Upper lobe of right lung (tissue), 1 donor: ENCODE results near the gene STOM. TPM values are rescaled to one million over a fixed set of nuclear protein-coding genes. Genes with fewer than 3 reads are reported as not detected.

Experiments used
- ATAC-seq: fragments of 200-7000 bp; cut with Tn5 transposase; one replicate; pipeline ENCODE4 v1.9.1; 2020; ENCODE audit warnings: mild to moderate bottlenecking, moderate library complexity
- DNase-seq: peaks from one replicate; pipeline ENCODE4 v3.0.0-alpha.2; 2020
- H3K27ac ChIP-seq: fragments of 200-600 bp; one replicate; pipeline ENCODE4 v1.8.0; 2022
- H3K27me3 ChIP-seq: fragments of 200-600 bp; one replicate; pipeline ENCODE4 v1.8.0; 2022; ENCODE audit warnings: mild to moderate bottlenecking
- H3K36me3 ChIP-seq: fragments of 200-600 bp; one replicate; pipeline ENCODE4 v1.8.0; 2022
- H3K4me1 ChIP-seq: fragments of 200-600 bp; one replicate; pipeline ENCODE4 v1.8.0; 2022
- H3K4me3 ChIP-seq: fragments of 200-600 bp; one replicate; pipeline ENCODE4 v1.8.0; 2022; ENCODE audit warnings: mild to moderate bottlenecking
- H3K9me3 ChIP-seq: fragments of 200-600 bp; one replicate; pipeline ENCODE4 v1.8.0; 2022
- intact Hi-C: fragments of 100-400 bp; cut with DNase I; formaldehyde crosslinking; loops from one replicate; pipeline ENCODE4 v1.11.0; 2022
- total RNA-seq: library from RNA; stranded (reverse); fragmentation: NEBNext Ultra II Directional; extraction: Animal tissue kit (Norgen Biotek cat#: 25700); gene quantifications from one replicate; pipeline ENCODE4 v1.2.1, GENCODE V29; 2021
- TF ChIP-seq, protein P1 (sequence below): fragments of 200-600 bp; IDR thresholded peaks from one replicate; pipeline ENCODE4 v1.8.0; 2022; ENCODE audit warnings: antibody characterized with exemption
- donor health status: DM: no; HTN: yes; CAD: no; lungs with severe emphysema.

STOM gene
- total RNA-seq, 1 donor from 2014 or later = 595 TPM

DNA sequence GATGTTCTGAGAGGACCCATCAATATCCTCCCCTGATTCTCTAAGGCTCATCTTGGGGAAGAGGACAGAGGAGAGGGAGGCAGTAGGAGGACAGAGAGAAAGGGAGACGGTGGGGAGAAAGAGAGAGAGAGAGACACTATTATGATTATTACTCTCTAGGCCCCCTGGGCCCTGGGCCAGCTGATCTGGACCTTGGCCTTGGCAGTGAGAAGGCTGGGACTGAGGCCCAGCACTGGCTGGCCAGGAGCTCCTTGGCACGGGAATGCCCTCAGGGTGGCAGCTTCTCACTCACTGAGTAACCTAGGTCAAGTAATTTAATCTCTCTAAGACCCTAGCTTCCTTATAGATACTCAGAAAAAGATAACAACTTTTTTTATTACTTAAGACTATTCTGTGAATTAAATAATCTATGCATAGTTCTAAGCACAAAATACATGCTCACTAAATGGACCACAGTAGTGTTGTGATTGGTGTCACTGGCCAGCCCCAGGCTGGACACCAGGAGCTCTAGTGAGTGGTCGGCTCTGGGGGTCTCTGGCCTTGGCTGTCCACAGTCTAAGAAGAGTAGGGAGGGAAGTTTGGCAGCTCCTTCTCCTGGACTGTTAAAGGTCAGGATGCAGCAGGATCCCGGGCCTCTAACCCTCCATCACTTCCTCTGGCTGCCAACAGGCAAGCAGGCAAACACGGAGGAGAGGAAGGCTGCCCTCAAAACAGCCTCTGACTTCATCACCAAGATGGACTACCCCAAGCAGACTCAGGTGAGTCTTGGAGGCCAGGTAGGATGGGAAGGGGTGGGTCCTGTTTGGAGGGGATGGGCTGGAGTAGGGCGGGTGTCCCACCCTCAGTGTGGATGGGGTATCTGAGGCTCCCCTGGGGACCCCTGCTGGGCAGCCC lies 52.1 kb downstream of the STOM start:
- TF ChIP-seq, protein P1, sequence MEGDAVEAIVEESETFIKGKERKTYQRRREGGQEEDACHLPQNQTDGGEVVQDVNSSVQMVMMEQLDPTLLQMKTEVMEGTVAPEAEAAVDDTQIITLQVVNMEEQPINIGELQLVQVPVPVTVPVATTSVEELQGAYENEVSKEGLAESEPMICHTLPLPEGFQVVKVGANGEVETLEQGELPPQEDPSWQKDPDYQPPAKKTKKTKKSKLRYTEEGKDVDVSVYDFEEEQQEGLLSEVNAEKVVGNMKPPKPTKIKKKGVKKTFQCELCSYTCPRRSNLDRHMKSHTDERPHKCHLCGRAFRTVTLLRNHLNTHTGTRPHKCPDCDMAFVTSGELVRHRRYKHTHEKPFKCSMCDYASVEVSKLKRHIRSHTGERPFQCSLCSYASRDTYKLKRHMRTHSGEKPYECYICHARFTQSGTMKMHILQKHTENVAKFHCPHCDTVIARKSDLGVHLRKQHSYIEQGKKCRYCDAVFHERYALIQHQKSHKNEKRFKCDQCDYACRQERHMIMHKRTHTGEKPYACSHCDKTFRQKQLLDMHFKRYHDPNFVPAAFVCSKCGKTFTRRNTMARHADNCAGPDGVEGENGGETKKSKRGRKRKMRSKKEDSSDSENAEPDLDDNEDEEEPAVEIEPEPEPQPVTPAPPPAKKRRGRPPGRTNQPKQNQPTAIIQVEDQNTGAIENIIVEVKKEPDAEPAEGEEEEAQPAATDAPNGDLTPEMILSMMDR = no peak
- no peaks in the 10 kb centered on the region for H3K9me3 ChIP-seq
- no peak overlapping the region for H3K4me3 ChIP-seq
- H3K36me3 ChIP-seq = peaks cover 78% of the 10 kb centered on the region
- H3K4me1 ChIP-seq = peaks cover 27% of the 10 kb centered on the region
- no peaks in the 10 kb centered on the region for H3K27me3 ChIP-seq
- no peak for DNase-seq
- no peak for ATAC-seq
- intact Hi-C loops = loop anchor here (10.0 kb wide), 1 partner anchor 67 kb away; no protein-coding TSS in a partner anchor
- H3K27ac ChIP-seq = peak overlapping the region; percentile 12

DNA sequence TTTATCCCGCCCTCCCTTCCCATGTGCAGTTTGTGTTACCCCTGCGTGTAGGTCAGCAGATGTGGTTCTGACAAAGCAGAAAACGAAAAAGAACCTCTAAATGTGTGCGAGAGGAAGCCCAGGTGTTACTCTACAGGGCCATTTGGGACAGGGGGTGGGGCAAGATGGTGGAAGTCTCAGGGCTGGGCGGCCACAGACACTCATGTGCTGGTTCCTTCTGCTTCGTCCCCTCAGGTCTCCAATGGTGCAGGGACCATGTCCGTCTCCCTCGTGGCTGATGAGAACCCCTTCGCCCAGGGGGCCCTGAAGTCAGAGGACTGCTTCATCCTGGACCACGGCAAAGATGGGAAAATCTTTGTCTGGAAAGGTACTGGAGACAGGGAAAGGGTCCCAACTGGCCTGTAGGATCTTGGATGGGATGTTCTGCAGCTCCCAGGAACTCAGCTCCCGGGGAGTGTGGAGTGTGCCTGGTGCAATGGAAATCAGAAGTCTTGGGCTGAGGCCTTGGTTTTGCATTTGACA lies 53.1 kb downstream of the STOM start:
- no peak overlapping the region for H3K4me3 ChIP-seq
- no peaks in the 10 kb centered on the region for H3K9me3 ChIP-seq
- peaks cover 16% of the 10 kb centered on the region for H3K4me1 ChIP-seq
- H3K27ac ChIP-seq = no peak overlapping the region
- TF ChIP-seq, protein P1 = no peak
- no peak for ATAC-seq
- intact Hi-C loops = loop anchor here (10.0 kb wide), 1 partner anchor 68 kb away; no protein-coding TSS in a partner anchor
- H3K27me3 ChIP-seq = no peaks in the 10 kb centered on the region
- DNase-seq = no peak
- H3K36me3 ChIP-seq = peaks cover 86% of the 10 kb centered on the region

DNA sequence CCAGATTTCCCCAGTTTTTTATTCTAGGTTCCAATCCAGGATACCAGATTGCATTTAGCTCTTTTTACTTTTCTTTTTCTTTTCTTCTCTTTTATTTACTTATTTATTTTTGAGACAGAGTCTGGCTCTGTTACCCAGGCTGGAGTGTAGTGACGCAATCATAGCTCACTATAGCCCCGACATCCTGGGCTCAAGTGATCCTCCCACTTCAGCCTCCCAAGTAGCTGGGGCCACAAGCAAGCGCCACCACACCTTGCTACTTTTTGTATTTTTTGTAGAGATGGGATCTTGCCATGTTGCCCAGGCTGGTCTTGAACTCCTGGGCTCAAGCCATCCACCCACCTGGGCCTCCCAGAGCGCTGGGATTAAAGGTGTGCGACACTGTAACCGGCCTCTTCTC lies 53.7 kb downstream of the STOM start:
- peaks cover 86% of the 10 kb centered on the region for H3K36me3 ChIP-seq
- H3K9me3 ChIP-seq = no peaks in the 10 kb centered on the region
- no peak overlapping the region for H3K4me3 ChIP-seq
- DNase-seq (peak; percentile 20), ATAC-seq (no peak)
- TF ChIP-seq, protein P1 = no peak
- no peaks in the 10 kb centered on the region for H3K27me3 ChIP-seq
- H3K4me1 ChIP-seq = peaks cover 11% of the 10 kb centered on the region
- no peak overlapping the region for H3K27ac ChIP-seq
- intact Hi-C loops = loop anchor here (10.0 kb wide), 1 partner anchor 68 kb away; no protein-coding TSS in a partner anchor

DNA sequence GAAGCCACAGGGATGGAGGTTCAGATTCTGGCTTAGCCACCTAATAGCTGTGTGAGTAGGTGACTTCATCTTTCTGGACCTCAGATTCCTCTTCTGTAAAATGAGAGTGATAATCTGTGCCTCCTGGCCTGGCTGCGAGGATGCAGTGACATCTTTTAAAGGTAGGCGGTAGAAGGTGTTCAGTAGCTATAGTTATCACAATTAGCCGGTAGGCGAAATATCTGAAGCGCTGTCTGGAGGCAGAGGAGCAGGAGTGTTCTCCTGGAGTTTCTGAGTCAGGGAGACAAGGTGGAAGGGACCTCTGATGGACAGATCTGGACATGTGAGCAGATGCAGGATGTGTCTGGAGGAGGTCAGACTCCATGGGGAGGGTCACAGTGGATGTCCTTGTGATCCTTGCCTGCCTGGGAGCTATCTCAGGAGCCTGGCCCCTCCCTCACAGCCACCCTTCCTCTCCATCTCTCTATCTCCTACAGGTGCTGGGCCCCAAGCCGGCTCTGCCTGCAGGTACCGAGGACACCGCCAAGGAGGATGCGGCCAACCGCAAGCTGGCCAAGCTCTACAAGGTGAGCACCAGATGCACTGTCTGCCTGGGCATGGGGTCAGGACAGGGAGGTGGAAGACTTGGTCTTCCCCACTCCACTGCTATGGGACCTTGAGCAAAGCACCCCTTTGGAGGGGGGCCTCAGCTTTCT lies 56.4 kb downstream of the STOM start:
- intact Hi-C loops = loop anchor here (10.0 kb wide), 1 partner anchor 71 kb away; no protein-coding TSS in a partner anchor
- ATAC-seq (no peak), DNase-seq (peak; percentile 50)
- no peak overlapping the region for H3K4me3 ChIP-seq
- H3K27ac ChIP-seq = no peak overlapping the region
- TF ChIP-seq, protein P1 = no peak
- no peaks in the 10 kb centered on the region for H3K9me3 ChIP-seq
- H3K36me3 ChIP-seq = peaks cover 94% of the 10 kb centered on the region
- no peaks in the 10 kb centered on the region for H3K27me3 ChIP-seq
- no peaks in the 10 kb centered on the region for H3K4me1 ChIP-seq

DNA sequence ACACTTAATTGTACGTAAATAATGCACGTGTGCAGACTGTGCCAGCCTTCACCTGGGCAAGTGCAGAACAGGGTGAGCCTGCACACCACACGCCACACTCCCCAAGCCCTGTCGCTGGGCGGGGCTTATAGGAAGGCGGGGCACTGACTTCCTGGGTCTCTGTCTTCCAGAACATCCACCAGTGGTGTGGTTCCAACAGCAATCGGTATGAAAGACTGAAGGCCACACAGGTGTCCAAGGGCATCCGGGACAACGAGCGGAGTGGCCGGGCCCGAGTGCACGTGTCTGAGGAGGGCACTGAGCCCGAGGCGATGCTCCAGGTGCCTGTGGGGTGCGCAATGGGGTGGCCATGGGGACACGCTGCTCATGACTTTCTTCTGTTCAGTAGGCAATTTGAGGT lies 57.9 kb downstream of the STOM start:
- ATAC-seq = no peak

More for the DNA sequence above, 57.9 kb downstream of the STOM start:
- H3K36me3 ChIP-seq = peaks cover 94% of the 10 kb centered on the region
- TF ChIP-seq, protein P1 = no peak
- no peak overlapping the region for H3K4me3 ChIP-seq
- H3K4me1 ChIP-seq = no peaks in the 10 kb centered on the region
- no peaks in the 10 kb centered on the region for H3K9me3 ChIP-seq
- no peaks in the 10 kb centered on the region for H3K27me3 ChIP-seq
- intact Hi-C loops = loop anchor here (10.0 kb wide), 1 partner anchor 73 kb away; no protein-coding TSS in a partner anchor
- DNase-seq = peak; percentile 50
- no peak overlapping the region for H3K27ac ChIP-seq
